GM10847 (cell line): ENCODE results near the gene ELANE.

Experiments
- POLR2A ChIP-seq: IDR thresholded peaks from 2 replicates; pipeline ENCODE4 v1.6.1; 2011; ENCODE audit not compliant: insufficient read length; ENCODE audit errors: extremely low read depth

Gene ELANE

GRCh38 chr19:882871-883497 lies 30.9 kb downstream of the ELANE start:
- TF ChIP-seq POLR2A: no peak

GRCh38 chr19:883661-884211 lies 31.6 kb downstream of the ELANE start:
- no peak for TF ChIP-seq POLR2A

GRCh38 chr19:884420-885211 lies 32.5 kb downstream of the ELANE start:
- TF ChIP-seq POLR2A: no peak

- no peak for TF ChIP-seq POLR2A
Observed at GRCh38 chr19:885536-886224, 33.6 kb downstream of the ELANE start.

- TF ChIP-seq POLR2A: no peak
Observed at GRCh38 chr19:887072-887471, 35.0 kb downstream of the ELANE start.

GRCh38 chr19:887599-887998 lies 35.5 kb downstream of the ELANE start:
- TF ChIP-seq POLR2A: no peak

- no peak for TF ChIP-seq POLR2A
Observed at GRCh38 chr19:888581-889385, 36.7 kb downstream of the ELANE start.

- TF ChIP-seq POLR2A: no peak
Observed at GRCh38 chr19:889662-890295, 37.7 kb downstream of the ELANE start.

GRCh38 chr19:890831-891230 lies 38.7 kb downstream of the ELANE start:
- no peak for TF ChIP-seq POLR2A

GRCh38 chr19:892243-892893 lies 40.3 kb downstream of the ELANE start:
- TF ChIP-seq POLR2A: no peak

- TF ChIP-seq POLR2A: peak; percentile 65
Observed at GRCh38 chr19:892894-893689, 41.0 kb downstream of the ELANE start, which contains the start of the genes MED16 and RNU6-9. Gene MED16 (minus strand): TSS chr19:893187. CDS start chr19:891131, 2,056 bp downstream. Gene RNU6-9 (plus strand): TSS chr19:893484.

GRCh38 chr19:896434-896833 lies 44.3 kb downstream of the ELANE start:
- TF ChIP-seq POLR2A: no peak

- no peak for TF ChIP-seq POLR2A
Observed at GRCh38 chr19:896999-897398, 44.9 kb downstream of the ELANE start.
